Measurements from ENCODE around the gene JCHAIN. TPM values are rescaled to one million over a fixed set of nuclear protein-coding genes. Genes with fewer than 3 reads are reported as not detected.

The JCHAIN gene
- total and polyA plus RNA-seq, 2 of the 13 experiments (the other 11 are each of a cell fraction or from before 2014, with no cell fraction given): not detected

GRCh38 chr4:70714079-70714887 is 48.0 kb upstream of the JCHAIN start (continued):
- no peak for TF ChIP-seq E2F1 (CRISPR knock-in tag; IDR thresholded peaks at IDR 0.05)
- no peak for TF ChIP-seq HIC2 (CRISPR knock-in tag; IDR thresholded peaks at IDR 0.05; ENCODE audit: low read depth)
- no peak for TF ChIP-seq TSC22D2 (CRISPR knock-in tag; IDR thresholded peaks at IDR 0.05; ENCODE audit: borderline replicate concordance)
- TF ChIP-seq RARA (CRISPR knock-in tag; IDR thresholded peaks at IDR 0.05): no peak; the same call in 1 of the 2 replicates
- TF ChIP-seq ZNF724P (CRISPR knock-in tag; IDR thresholded peaks at IDR 0.05; ENCODE audit: borderline replicate concordance): no peak
- no peak for TF ChIP-seq TCF7 (IDR thresholded peaks at IDR 0.05; ENCODE audit: low read depth)
- TF ChIP-seq ZNF615 (CRISPR knock-in tag; IDR thresholded peaks at IDR 0.05; ENCODE audit: borderline replicate concordance): no peak
- no peak for TF ChIP-seq PPARG (CRISPR knock-in tag; conservative IDR thresholded peaks at IDR 0.05)
- TF ChIP-seq ZNF292 (CRISPR knock-in tag; IDR thresholded peaks at IDR 0.05; ENCODE audit: borderline replicate concordance, low read depth): no peak
- TF ChIP-seq ZNF788 (CRISPR knock-in tag; IDR thresholded peaks at IDR 0.05; ENCODE audit: borderline replicate concordance): no peak
- TF ChIP-seq XBP1 (CRISPR knock-in tag; IDR thresholded peaks at IDR 0.05): no peak
- no peak for TF ChIP-seq ZNF883 (CRISPR knock-in tag; IDR thresholded peaks at IDR 0.05; ENCODE audit: not compliant biosample characterization)
- peak; percentile 58 for TF ChIP-seq HNF4G (IDR thresholded peaks at IDR 0.05; ENCODE audit: borderline replicate concordance, low read depth, low read length)
- TF ChIP-seq HNF4G (CRISPR knock-in tag; IDR thresholded peaks at IDR 0.05; ENCODE audit: borderline replicate concordance, low read depth): no peak
- no peak for TF ChIP-seq ZNF674 (CRISPR knock-in tag; IDR thresholded peaks at IDR 0.05; ENCODE audit: low read depth)
- TF ChIP-seq NFIC (IDR thresholded peaks at IDR 0.05; ENCODE audit: low read length): no peak
- peak; percentile 46; the same call in 1 of the 2 replicates for TF ChIP-seq ESRRA (CRISPR knock-in tag; IDR thresholded peaks at IDR 0.05; ENCODE audit: low read depth)
- 0 out of 2 replicates have a peak, but pooled peaks have one; percentile 42 for TF ChIP-seq MED1 (CRISPR knock-in tag; IDR thresholded peaks at IDR 0.05)
- peak; percentile 38; the same call in 1 of the 2 replicates for TF ChIP-seq ZNF652 (CRISPR knock-in tag; IDR thresholded peaks at IDR 0.05; ENCODE audit: borderline replicate concordance, low read depth)
- no peak for TF ChIP-seq ZNF235 (CRISPR knock-in tag; IDR thresholded peaks at IDR 0.05; ENCODE audit: borderline replicate concordance)
- no peak for TF ChIP-seq SSRP1 (CRISPR knock-in tag; IDR thresholded peaks at IDR 0.05)
- TF ChIP-seq ZNF557 (CRISPR knock-in tag; IDR thresholded peaks at IDR 0.05): no peak
- no peak for TF ChIP-seq KLF11 (CRISPR knock-in tag; IDR thresholded peaks at IDR 0.05)
- no peak for TF ChIP-seq ZBTB20 (CRISPR knock-in tag; IDR thresholded peaks at IDR 0.05; ENCODE audit: borderline replicate concordance, low read depth)
- no peak for TF ChIP-seq ZSCAN20 (CRISPR knock-in tag; IDR thresholded peaks at IDR 0.05; ENCODE audit: borderline replicate concordance)
- TF ChIP-seq ZBTB37 (CRISPR knock-in tag; IDR thresholded peaks at IDR 0.05): no peak
- TF ChIP-seq ZNF446 (CRISPR knock-in tag; IDR thresholded peaks at IDR 0.05): no peak
